DMS53 treated with DMSO at 0.1 percent for 48 hours (cell line): ENCODE measurements around the gene LENEP.

Experiments used
- DNase-seq: peaks from one replicate; lab custom pipeline; 2025; ENCODE audit not compliant: unreplicated experiment; lab: John Stamatoyannopoulos, UW

Gene LENEP

GRCh38 chr1:154960446-154961136 lies 32.8 kb upstream of the LENEP start:
- DNase-seq, result peak; percentile 11

- DNase-seq, result peak; percentile 66
These were observed 31.9 kb upstream of the LENEP start, which contains the start of gene PYGO2 for GRCh38 chr1:154961207-154962155. Gene PYGO2, minus strand, starts transcription at chr1:154961782. Its CDS starts 206 bp downstream, at chr1:154961576.

DNA sequence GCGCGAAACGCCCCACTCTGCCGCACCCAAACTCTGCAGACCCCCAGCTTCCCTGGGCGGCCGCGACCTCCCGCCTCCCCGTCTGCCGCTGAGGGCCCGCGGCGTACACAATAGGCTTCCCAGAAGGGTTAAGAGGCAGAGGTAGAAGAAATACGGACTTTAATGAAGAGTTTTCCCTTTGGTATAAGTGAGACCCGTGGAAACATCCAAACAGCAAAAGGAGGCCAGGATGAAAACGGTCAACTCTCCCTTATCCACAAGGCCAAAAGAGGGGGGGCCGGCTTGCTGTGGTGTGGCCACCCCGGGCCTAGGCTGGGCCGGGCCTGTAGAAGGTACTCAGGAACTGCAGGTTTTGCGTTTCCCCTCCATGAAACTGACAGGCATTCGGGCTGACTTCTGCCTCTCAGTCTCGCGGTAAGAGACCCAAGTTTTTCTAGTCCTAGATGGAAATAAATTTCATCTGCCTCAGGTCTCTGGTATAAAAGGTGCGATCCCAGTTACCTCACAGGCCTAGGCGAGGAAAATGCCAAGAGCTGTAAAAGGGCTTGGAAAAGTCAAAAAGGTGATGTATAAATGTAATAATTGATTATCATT lies 31.1 kb upstream of the LENEP start:
- DNase-seq, result peak; percentile 7

GRCh38 chr1:154962795-154963330 lies 30.5 kb upstream of the LENEP start:
- no peak for DNase-seq

DNA sequence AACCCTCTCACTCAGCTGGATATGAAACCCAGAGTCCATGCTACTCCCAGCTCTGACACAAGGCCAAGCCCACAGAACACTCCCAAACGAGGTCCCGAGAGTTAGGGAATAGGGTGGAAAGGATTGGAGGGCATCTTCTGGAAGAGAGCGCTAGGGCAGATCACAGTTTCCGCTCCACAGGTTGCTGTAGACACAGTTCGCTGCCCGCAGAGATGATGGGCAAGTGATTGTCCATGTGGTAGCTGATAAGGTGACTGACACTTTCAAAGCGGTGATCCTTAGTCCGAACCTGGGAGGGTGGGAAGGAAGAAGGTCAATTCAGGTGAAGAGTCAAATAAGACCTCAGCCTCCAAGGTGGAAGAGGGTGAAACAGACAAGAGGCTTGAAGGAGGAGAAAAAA lies 29.7 kb upstream of the LENEP start:
- no peak for DNase-seq

DNA sequence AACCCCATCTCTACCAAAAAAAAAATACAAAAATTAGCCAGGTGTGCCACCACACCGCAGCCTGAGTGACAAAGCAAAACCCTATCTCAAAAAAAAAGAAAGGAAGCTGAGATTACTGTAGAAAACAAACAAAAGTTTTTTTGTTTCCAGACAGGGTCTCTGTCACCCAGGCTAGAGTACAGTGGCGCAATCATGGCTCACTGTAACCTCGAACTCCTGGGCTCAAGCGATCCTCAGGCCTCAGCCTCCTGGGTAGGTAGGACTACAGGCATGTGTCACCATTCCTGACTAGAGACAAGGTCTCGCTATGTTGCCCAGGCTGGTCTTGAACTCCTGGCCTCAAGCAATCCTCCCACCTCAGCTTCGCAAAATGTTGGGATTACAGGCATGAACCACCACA lies 29.0 kb upstream of the LENEP start:
- DNase-seq, result no peak

- DNase-seq, result no peak
These were observed 27.3 kb upstream of the LENEP start for GRCh38 chr1:154966111-154966510.

GRCh38 chr1:154967331-154967950 lies 25.9 kb upstream of the LENEP start:
- DNase-seq, result no peak

- DNase-seq, result no peak
These were observed 24.7 kb upstream of the LENEP start for GRCh38 chr1:154968731-154969130.

DNA sequence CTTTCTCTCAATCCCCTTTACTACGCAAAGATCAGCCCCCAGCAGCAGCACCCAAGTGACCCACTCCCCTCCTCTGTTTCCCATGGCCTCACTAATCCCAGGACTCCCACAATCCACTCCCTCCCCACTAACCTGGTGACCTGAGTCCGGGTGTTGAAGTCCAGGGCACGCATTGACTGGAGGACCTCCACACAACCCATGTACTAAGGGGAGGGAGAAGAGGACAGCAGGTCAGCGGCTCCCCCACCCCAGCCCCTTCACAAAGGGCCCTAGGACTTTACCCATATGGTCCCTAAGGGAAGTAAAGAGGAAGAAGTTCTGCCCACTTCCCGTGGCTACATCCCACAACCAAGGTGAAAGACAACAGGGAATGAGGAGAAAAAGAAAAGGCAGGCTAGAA lies 24.1 kb upstream of the LENEP start:
- no peak for DNase-seq

- DNase-seq, result no peak
These were observed 23.4 kb upstream of the LENEP start for GRCh38 chr1:154969860-154970452.

GRCh38 chr1:154970631-154971340 lies 22.6 kb upstream of the LENEP start, which contains the start of gene SHC1:
Gene SHC1, minus strand, starts transcription at chr1:154970747. Its CDS starts 221 bp downstream, at chr1:154970526.
- DNase-seq, result no peak

- no peak for DNase-seq
These were observed 21.9 kb upstream of the LENEP start for GRCh38 chr1:154971341-154971998.

- DNase-seq, result no peak
These were observed 21.2 kb upstream of the LENEP start for GRCh38 chr1:154972213-154972516.

DNA sequence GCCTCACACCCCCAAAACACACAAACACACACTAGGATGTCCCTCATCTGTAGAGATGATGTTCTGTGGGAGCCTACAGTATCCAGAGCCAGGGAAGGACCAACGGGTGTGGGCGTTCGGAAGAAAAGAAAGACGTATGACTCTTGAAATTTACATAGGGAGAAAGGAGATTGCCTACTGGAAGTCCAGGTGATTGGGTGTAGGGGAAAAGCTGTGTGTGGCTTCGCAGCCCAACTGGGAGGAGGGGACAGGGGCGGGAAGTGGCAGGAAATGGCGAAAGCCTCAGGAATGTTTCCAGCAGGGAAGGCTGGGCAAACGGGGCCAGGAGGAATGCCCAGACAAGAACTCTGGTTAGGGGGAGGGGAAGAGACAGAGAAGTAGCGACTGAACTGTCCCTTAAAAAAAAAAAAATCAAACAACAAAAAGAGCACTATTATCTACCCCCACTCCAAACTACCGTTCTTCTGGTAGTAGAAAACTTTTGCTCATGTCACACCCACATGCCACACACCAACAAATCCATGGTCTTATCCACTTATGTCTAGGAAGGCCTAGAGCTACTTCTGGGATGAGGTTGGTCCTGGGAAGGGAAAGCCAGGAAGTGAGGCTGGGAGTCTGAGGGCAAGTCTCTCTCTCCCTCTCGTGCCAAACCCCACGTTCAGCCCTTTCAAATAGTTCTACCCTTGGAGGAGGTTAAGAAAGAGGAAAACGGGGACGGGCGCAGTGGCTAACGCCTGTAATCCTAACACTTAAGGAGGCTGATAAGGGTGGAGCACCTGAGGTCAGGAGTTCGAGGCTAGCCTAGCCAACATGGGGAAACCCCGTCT lies 20.7 kb upstream of the LENEP start:
- no peak for DNase-seq

- peak; percentile 85 for DNase-seq
These were observed 19.9 kb upstream of the LENEP start for GRCh38 chr1:154973344-154974101.

GRCh38 chr1:154974102-154974807 lies 19.1 kb upstream of the LENEP start, which contains the start of gene CKS1B:
Gene CKS1B, plus strand, starts transcription at chr1:154974681. Its CDS starts 65 bp downstream, at chr1:154974746.
- DNase-seq, result peak; percentile 99
